ENCODE measurements around the gene ITCH.
"Not testable (repeated sequence)": the region's sequence is repeated elsewhere in the genome, so short reads cannot be mapped to it uniquely, and the experiment has no call there.

Gene ITCH

DNA sequence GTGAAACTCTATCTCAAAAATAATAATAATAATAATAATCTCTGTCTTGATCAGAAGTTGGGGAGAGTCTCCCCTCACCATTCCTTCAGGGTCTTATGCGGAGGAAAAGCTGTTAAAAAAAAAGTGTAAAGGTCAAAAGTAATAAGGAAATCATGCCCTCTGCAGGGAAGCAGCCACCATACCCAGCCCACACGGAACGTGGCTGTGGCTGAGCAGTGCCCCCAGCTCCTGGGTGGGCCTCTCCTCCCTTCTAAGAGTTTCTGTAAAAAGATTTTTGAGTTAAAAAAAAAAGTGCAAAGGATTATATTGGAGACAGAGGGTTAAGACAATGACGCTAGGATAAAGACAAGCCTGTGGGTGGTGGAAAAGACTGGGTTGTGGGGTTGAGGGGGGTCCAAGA is 29.3 kb upstream of the ITCH start:
- Histone ChIP-seq H2AFZ (ENCODE audit: low read depth, low read length) (no peak overlapping the region), H3K27me3 (ENCODE audit: low read depth, low read length) (no peaks in the 10 kb centered on the region), H3K36me3 (replicated peaks; ENCODE audit: low read depth, low read length) (no peaks in the 10 kb centered on the region), H3K79me2 (ENCODE audit: low read length) (no peaks in the 10 kb centered on the region), H3K9me3 (ENCODE audit: insufficient read depth, low read length) (no peaks in the 10 kb centered on the region), H4K20me1 (ENCODE audit: insufficient read depth, low read length) (no peaks in the 10 kb centered on the region), H3K4me1 (ENCODE audit: low read length) (peaks cover 14% of the 10 kb centered on the region), H3K4me2 (ENCODE audit: low read length) (no peak overlapping the region), H3K9ac (ENCODE audit: low read length) (no peak overlapping the region), H3K27ac (ENCODE audit: low read length) (no peak overlapping the region), H3K4me3 (ENCODE audit: low read length) (no peak overlapping the region)
- no peak for TF ChIP-seq EZH2phosphoT487 (IDR thresholded peaks at IDR 0.05; ENCODE audit: low read depth)
- TF ChIP-seq, protein P1, sequence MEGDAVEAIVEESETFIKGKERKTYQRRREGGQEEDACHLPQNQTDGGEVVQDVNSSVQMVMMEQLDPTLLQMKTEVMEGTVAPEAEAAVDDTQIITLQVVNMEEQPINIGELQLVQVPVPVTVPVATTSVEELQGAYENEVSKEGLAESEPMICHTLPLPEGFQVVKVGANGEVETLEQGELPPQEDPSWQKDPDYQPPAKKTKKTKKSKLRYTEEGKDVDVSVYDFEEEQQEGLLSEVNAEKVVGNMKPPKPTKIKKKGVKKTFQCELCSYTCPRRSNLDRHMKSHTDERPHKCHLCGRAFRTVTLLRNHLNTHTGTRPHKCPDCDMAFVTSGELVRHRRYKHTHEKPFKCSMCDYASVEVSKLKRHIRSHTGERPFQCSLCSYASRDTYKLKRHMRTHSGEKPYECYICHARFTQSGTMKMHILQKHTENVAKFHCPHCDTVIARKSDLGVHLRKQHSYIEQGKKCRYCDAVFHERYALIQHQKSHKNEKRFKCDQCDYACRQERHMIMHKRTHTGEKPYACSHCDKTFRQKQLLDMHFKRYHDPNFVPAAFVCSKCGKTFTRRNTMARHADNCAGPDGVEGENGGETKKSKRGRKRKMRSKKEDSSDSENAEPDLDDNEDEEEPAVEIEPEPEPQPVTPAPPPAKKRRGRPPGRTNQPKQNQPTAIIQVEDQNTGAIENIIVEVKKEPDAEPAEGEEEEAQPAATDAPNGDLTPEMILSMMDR (IDR thresholded peaks at IDR 0.05; ENCODE audit: low read depth, low read length): no peak

DNA sequence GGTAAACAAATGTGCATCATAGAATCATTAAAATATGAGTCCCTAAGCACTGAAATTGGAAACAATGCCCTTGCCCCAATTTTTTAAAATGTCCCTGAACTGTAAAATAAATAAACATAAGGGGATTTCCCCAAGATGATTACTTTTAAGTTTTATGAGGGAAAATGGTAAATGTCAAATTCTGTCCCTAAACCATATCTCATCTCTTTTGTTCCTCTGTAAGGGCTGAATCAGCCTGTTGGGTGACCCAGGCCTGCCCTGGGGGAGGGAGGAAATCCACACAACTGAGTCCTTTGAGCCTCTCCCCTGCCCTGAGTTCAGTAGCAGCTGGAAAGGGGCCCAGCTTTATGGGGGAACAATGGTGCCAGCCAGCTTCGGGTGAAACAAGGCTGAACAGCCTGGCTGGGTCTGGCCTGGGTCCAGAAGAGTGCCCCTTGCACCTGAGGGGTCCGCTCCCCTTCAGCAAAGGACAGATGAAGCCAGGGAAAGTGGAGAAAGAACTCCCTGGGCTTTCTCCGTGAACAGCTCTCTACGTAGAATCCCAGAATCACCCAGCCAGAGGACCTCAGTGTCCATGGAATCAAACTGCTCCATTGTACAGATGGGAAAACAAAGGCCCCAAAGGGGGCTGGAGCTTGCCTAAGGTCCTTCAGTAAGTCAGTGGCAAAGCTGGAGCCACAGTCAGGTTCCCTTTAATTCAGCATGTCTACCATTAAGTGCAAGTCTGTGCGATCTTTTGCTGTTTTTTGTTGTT is 28.2 kb upstream of the ITCH start:
- H3K4me2 ChIP-seq (ENCODE audit: low read length): no peak overlapping the region
- H4K20me1 ChIP-seq (ENCODE audit: insufficient read depth, low read length): no peaks in the 10 kb centered on the region
- no peaks in the 10 kb centered on the region for H3K36me3 ChIP-seq (replicated peaks; ENCODE audit: low read depth, low read length)
- H3K79me2 ChIP-seq (ENCODE audit: low read length): no peaks in the 10 kb centered on the region
- H3K9ac ChIP-seq (ENCODE audit: low read length): no peak overlapping the region
- H3K9me3 ChIP-seq (ENCODE audit: insufficient read depth, low read length): no peaks in the 10 kb centered on the region
- no peak overlapping the region for H3K27ac ChIP-seq (ENCODE audit: low read length)
- TF ChIP-seq, protein P1 (IDR thresholded peaks at IDR 0.05; ENCODE audit: low read depth, low read length): no peak
- no peak for TF ChIP-seq EZH2phosphoT487 (IDR thresholded peaks at IDR 0.05; ENCODE audit: low read depth)
- H2AFZ ChIP-seq (ENCODE audit: low read depth, low read length): no peak overlapping the region
- no peaks in the 10 kb centered on the region for H3K27me3 ChIP-seq (ENCODE audit: low read depth, low read length)
- no peak overlapping the region for H3K4me3 ChIP-seq (ENCODE audit: low read length)
- peaks cover 15% of the 10 kb centered on the region for H3K4me1 ChIP-seq (ENCODE audit: low read length)

DNA sequence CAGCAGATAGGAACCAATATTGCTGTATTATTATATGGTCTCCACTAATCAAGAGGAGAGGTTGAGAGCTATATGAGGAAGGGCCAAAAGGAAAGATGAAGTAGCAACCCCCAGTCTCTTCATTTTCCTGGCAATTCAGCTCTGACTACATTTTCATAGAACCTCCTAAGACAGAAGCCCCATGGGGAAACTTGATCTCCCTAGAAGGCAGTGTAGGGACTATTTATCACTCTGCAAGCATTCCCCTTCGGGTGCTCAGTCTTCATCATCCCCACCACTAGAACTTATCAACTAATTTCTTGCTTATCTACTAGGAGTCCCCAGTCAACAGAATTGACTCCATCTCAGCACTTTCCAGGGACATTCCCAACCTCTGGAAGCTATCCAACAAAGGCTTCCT is 25.5 kb upstream of the ITCH start:
- Histone ChIP-seq H3K9me3 (ENCODE audit: insufficient read depth, low read length) (no peaks in the 10 kb centered on the region), H3K4me1 (ENCODE audit: low read length) (peaks cover 15% of the 10 kb centered on the region), H3K4me3 (ENCODE audit: low read length) (peak overlapping the region; percentile 77), H3K4me2 (ENCODE audit: low read length) (peak overlapping the region; percentile 66), H3K79me2 (ENCODE audit: low read length) (no peaks in the 10 kb centered on the region), H3K27ac (ENCODE audit: low read length) (no peak overlapping the region), H2AFZ (ENCODE audit: low read depth, low read length) (peak overlapping the region; percentile 92), H4K20me1 (ENCODE audit: insufficient read depth, low read length) (no peaks in the 10 kb centered on the region), H3K36me3 (replicated peaks; ENCODE audit: low read depth, low read length) (no peaks in the 10 kb centered on the region), H3K27me3 (ENCODE audit: low read depth, low read length) (no peaks in the 10 kb centered on the region), H3K9ac (ENCODE audit: low read length) (no peak overlapping the region)
- no peak for TF ChIP-seq EZH2phosphoT487 (IDR thresholded peaks at IDR 0.05; ENCODE audit: low read depth)
- TF ChIP-seq, protein P1 (IDR thresholded peaks at IDR 0.05; ENCODE audit: low read depth, low read length): no peak

DNA sequence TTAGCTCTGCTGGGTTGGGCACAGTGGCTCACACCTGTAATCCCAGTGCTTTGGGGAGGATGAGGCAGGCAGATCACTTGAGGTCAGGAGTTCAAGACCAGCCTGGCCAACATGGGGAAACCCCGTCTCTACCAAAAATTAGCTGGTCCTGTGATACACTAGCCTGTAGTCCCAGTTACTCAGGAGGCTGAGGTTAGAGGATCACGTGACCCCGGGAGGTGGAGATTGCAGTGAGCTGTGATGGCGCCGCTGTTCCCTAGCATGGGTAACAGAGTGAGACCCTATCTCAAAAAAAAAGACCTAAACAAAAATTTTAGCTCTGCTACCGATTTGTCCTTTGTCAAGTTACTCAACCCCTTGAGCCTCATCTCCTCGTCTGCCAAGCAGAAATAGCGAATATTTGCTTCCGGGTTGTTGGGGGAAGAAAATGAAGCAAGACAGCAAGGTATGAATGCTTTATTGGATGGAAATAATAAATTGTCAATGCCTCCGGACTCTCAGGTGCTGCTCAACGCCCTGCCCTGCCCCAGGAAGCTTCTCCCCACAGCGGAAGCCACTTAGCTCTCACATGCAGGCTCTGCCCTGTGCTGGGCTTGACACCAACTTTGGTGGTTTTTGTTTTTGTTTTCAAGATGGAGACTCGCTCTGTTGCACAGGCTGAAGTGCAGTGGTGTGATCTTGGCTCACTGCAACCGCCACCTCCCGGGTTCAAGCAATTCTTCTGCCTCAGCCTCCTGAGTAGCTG is 24.9 kb upstream of the ITCH start:
- H3K36me3 ChIP-seq (replicated peaks; ENCODE audit: low read depth, low read length): no peaks in the 10 kb centered on the region
- peaks cover 15% of the 10 kb centered on the region for H3K4me1 ChIP-seq (ENCODE audit: low read length)
- no peaks in the 10 kb centered on the region for H3K9me3 ChIP-seq (ENCODE audit: insufficient read depth, low read length)
- H3K27me3 ChIP-seq (ENCODE audit: low read depth, low read length): no peaks in the 10 kb centered on the region
- peak overlapping the region; percentile 92 for H2AFZ ChIP-seq (ENCODE audit: low read depth, low read length)
- no peaks in the 10 kb centered on the region for H4K20me1 ChIP-seq (ENCODE audit: insufficient read depth, low read length)
- peak overlapping the region; percentile 77 for H3K4me3 ChIP-seq (ENCODE audit: low read length)
- peak overlapping the region; percentile 56 for H3K9ac ChIP-seq (ENCODE audit: low read length)
- H3K27ac ChIP-seq (ENCODE audit: low read length): no peak overlapping the region
- peak overlapping the region; percentile 66 for H3K4me2 ChIP-seq (ENCODE audit: low read length)
- H3K79me2 ChIP-seq (ENCODE audit: low read length): no peaks in the 10 kb centered on the region
- TF ChIP-seq, protein P1 (IDR thresholded peaks at IDR 0.05; ENCODE audit: low read depth, low read length): no peak
- no peak for TF ChIP-seq EZH2phosphoT487 (IDR thresholded peaks at IDR 0.05; ENCODE audit: low read depth)

DNA sequence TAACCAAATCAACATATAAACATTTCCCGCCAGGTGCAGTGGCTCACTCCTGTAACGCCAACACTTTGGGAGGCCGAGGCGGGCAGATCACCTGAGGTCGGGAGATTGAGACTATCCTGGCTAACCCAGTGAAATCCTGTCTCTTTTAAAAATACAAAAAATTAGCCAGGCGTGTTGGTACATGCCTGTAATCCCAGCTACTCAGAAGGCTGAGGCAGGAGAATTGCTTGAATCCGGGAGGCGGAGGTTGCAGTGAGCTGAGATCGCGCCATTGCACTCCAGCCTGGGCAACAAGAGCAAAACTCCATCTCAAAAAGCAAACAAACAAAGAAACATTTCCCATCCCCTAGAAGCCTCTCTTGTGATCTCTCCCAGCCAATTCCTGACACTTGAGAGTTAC is 22.3 kb upstream of the ITCH start:
- H3K4me1 ChIP-seq (ENCODE audit: low read length): peaks cover 15% of the 10 kb centered on the region
- not testable (repeated sequence) for H3K9ac ChIP-seq (ENCODE audit: low read length); H3K27ac ChIP-seq (ENCODE audit: low read length); H2AFZ ChIP-seq (ENCODE audit: low read depth, low read length); H3K36me3 ChIP-seq (replicated peaks; ENCODE audit: low read depth, low read length); H4K20me1 ChIP-seq (ENCODE audit: insufficient read depth, low read length); H3K27me3 ChIP-seq (ENCODE audit: low read depth, low read length); H3K79me2 ChIP-seq (ENCODE audit: low read length); H3K4me3 ChIP-seq (ENCODE audit: low read length); H3K9me3 ChIP-seq (ENCODE audit: insufficient read depth, low read length); H3K4me2 ChIP-seq (ENCODE audit: low read length)

DNA sequence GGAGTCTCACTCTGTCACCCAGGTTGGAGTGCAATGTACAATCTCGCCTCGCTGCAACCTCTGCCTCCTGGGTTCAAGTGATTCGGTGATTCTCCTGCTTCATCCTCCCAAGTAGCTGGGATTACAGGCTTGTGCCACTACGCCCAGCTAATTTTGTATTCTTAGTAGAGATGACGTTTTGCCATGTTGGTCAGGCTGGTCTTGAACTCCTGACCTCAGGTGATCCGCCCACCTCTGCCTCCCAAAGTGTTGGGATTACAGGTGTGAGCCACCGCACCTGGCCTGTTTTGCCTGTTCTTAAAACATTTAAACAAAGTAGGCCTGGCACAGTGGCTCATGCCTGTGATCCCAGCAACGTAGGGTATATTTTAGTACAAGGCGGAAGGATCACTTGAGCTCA is 21.9 kb upstream of the ITCH start:
- H3K4me3 ChIP-seq (ENCODE audit: low read length); H3K4me2 ChIP-seq (ENCODE audit: low read length); H3K27ac ChIP-seq (ENCODE audit: low read length); H3K79me2 ChIP-seq (ENCODE audit: low read length); H3K36me3 ChIP-seq (replicated peaks; ENCODE audit: low read depth, low read length); H3K27me3 ChIP-seq (ENCODE audit: low read depth, low read length); H4K20me1 ChIP-seq (ENCODE audit: insufficient read depth, low read length); H2AFZ ChIP-seq (ENCODE audit: low read depth, low read length); H3K9me3 ChIP-seq (ENCODE audit: insufficient read depth, low read length); H3K9ac ChIP-seq (ENCODE audit: low read length): not testable (repeated sequence)
- H3K4me1 ChIP-seq (ENCODE audit: low read length): peaks cover 15% of the 10 kb centered on the region
